Astrocyte (in vitro differentiated cells and primary cell): ENCODE data around the gene CTBP1. TPM values are rescaled to one million over a fixed set of nuclear protein-coding genes. Genes with fewer than 3 reads are reported as not detected.

Experiments
- DNase-seq: peaks from one replicate; pipeline ENCODE4 v3.0.0-alpha.2; 2010; ENCODE audit warnings: low read depth
- FAIRE-seq: peaks from 2 replicates; lab custom pipeline; 2011; peaks lifted over from hg19 to GRCh38; lab: Jason Lieb, UNC
- H2AFZ ChIP-seq: 2 replicates; pipeline ENCODE4 v1.6.0; 2012; ENCODE audit warnings: low read depth, low read length, inconsistent platforms
- H3K27ac ChIP-seq: 2 replicates; pipeline ENCODE4 v1.5.1; 2011; ENCODE audit warnings: low read depth, low read length, inconsistent platforms
- H3K27me3 ChIP-seq: 2 replicates; pipeline ENCODE4 v1.6.0; 2011; ENCODE audit warnings: low read length, inconsistent platforms; ENCODE audit not compliant: insufficient read depth
- H3K36me3 ChIP-seq: 2 replicates; pipeline ENCODE4 v1.5.1; 2011; ENCODE audit warnings: low read length, inconsistent platforms; ENCODE audit not compliant: insufficient read depth
- H3K4me1 ChIP-seq: 2 replicates; pipeline ENCODE4 v1.5.1; 2011; ENCODE audit warnings: low read length, inconsistent platforms; ENCODE audit not compliant: insufficient read depth
- H3K4me2 ChIP-seq: 2 replicates; pipeline ENCODE4 v1.6.0; 2012; ENCODE audit warnings: low read length, inconsistent platforms
- H3K4me3 ChIP-seq: 2 replicates; pipeline ENCODE4 v1.5.1; 2011; ENCODE audit warnings: low read depth, mild to moderate bottlenecking, low read length, inconsistent platforms; ENCODE audit not compliant: insufficient read depth
- H3K79me2 ChIP-seq: 2 replicates; pipeline ENCODE4 v1.6.0; 2012; ENCODE audit warnings: mild to moderate bottlenecking, low read length, inconsistent platforms; ENCODE audit not compliant: insufficient read depth
- H3K9ac ChIP-seq: 2 replicates; pipeline ENCODE4 v1.6.0; 2012; ENCODE audit warnings: mild to moderate bottlenecking, low read length, inconsistent platforms
- H3K9me3 ChIP-seq: 2 replicates; pipeline ENCODE4 v1.5.1; 2012; ENCODE audit warnings: low read depth, mild to moderate bottlenecking, low read length, inconsistent platforms; ENCODE audit not compliant: insufficient read depth
- H4K20me1 ChIP-seq: 2 replicates; pipeline ENCODE4 v1.6.0; 2012; ENCODE audit warnings: low read length, inconsistent platforms; ENCODE audit not compliant: insufficient read depth
- H3K27ac Mint-ChIP-seq: one replicate; pipeline ENCODE4 v1.8.0; 2021; ENCODE audit warnings: mild to moderate bottlenecking, mixed read lengths; ENCODE audit not compliant: unreplicated experiment
- H3K27me3 Mint-ChIP-seq: one replicate; pipeline ENCODE4 v1.8.0; 2021; ENCODE audit warnings: low read depth, mixed read lengths; ENCODE audit not compliant: unreplicated experiment
- H3K36me3 Mint-ChIP-seq: one replicate; pipeline ENCODE4 v1.8.0; 2021; ENCODE audit warnings: low read depth, mixed read lengths; ENCODE audit not compliant: unreplicated experiment
- H3K4me1 Mint-ChIP-seq: one replicate; pipeline ENCODE4 v1.8.0; 2021; ENCODE audit warnings: low read depth, mixed read lengths; ENCODE audit not compliant: unreplicated experiment
- H3K4me3 Mint-ChIP-seq: one replicate; pipeline ENCODE4 v1.8.0; 2021; ENCODE audit warnings: mild to moderate bottlenecking, moderate library complexity, mixed read lengths; ENCODE audit not compliant: unreplicated experiment
- H3K9me3 Mint-ChIP-seq: one replicate; pipeline ENCODE4 v1.8.0; 2021; ENCODE audit warnings: mild to moderate bottlenecking, mixed read lengths; ENCODE audit not compliant: unreplicated experiment
- CTCF ChIP-seq: IDR thresholded peaks from 2 replicates; pipeline ENCODE4 v1.5.1; 2011; ENCODE audit warnings: low read depth, mild to moderate bottlenecking, inconsistent platforms, low read length, moderate library complexity; ENCODE audit not compliant: insufficient read depth
- EZH2 ChIP-seq: IDR thresholded peaks from 2 replicates; pipeline ENCODE4 v1.6.1; 2012; ENCODE audit warnings: mild to moderate bottlenecking, low read length, inconsistent platforms; ENCODE audit not compliant: insufficient read depth
- total RNA-seq: library from RNA; stranded (reverse); gene quantifications from 2 replicates; pipeline ENCODE4 v1.2.1, GENCODE V29; 2021

The CTBP1 gene
- total RNA-seq, 1 donor from 2014 or later = 136 TPM

GRCh38 chr4:1246111-1246881 lies 2.6 kb downstream of the CTBP1 start:
- Histone ChIP-seq H3K9ac (peak overlapping the region; percentile 93), H3K27ac (no peak overlapping the region), H2AFZ (no peak overlapping the region), H3K4me2 (peak overlapping the region; percentile 99), H3K4me3 (peak overlapping the region; percentile 88), H4K20me1 (peaks cover 62% of the 10 kb centered on the region), H3K27me3 (no peaks in the 10 kb centered on the region), H3K9me3 (peaks cover 13% of the 10 kb centered on the region), H3K36me3 (no peaks in the 10 kb centered on the region), H3K79me2 (peaks cover 85% of the 10 kb centered on the region), H3K4me1 (peaks cover 23% of the 10 kb centered on the region)
- TF ChIP-seq EZH2 = no peak
- no peak for TF ChIP-seq CTCF
- Mint-ChIP-seq H3K4me3 (peak overlapping the region; percentile 90), H3K4me1 (peaks cover 20% of the 10 kb centered on the region), H3K36me3 (peaks cover 13% of the 10 kb centered on the region), H3K27me3 (no peaks in the 10 kb centered on the region), H3K27ac (peak overlapping the region; percentile 47), H3K9me3 (peaks cover 13% of the 10 kb centered on the region)
- DNase-seq (no peak), FAIRE-seq (no peak)

GRCh38 chr4:1245481-1246051 lies 3.4 kb downstream of the CTBP1 start:
- Histone ChIP-seq H3K4me1 (peaks cover 23% of the 10 kb centered on the region), H4K20me1 (peaks cover 69% of the 10 kb centered on the region), H2AFZ (no peak overlapping the region), H3K9me3 (peaks cover 6% of the 10 kb centered on the region), H3K79me2 (peaks cover 85% of the 10 kb centered on the region), H3K27ac (no peak overlapping the region), H3K9ac (peak overlapping the region; percentile 93), H3K4me3 (no peak overlapping the region), H3K4me2 (peak overlapping the region; percentile 99), H3K27me3 (no peaks in the 10 kb centered on the region), H3K36me3 (no peaks in the 10 kb centered on the region)
- Mint-ChIP-seq H3K9me3 (peaks cover 6% of the 10 kb centered on the region), H3K27ac (peak overlapping the region; percentile 26), H3K4me3 (peak overlapping the region; percentile 90), H3K27me3 (no peaks in the 10 kb centered on the region), H3K4me1 (peaks cover 21% of the 10 kb centered on the region), H3K36me3 (peaks cover 9% of the 10 kb centered on the region)
- DNase-seq (no peak), FAIRE-seq (no peak)
- TF ChIP-seq CTCF = no peak
- no peak for TF ChIP-seq EZH2
